ENCODE results near the gene CEP104. TPM values are rescaled to one million over a fixed set of nuclear protein-coding genes. Genes with fewer than 3 reads are reported as not detected.

The CEP104 gene
- 21.0 and 32.8 TPM in 2 replicates for total RNA-seq (2014; rRNA removed; shearing (Covaris generic))

GRCh38 chr1:3856923-3857790, at the start of gene CEP104, which contains the start of gene DFFB:
Gene CEP104 (minus strand): TSS chr1:3857211. CDS start chr1:3852407, 4,804 bp downstream.
Gene DFFB (plus strand): TSS chr1:3857476. CDS start chr1:3857604, 128 bp downstream.

GRCh38 chr1:3900150-3900968, 43.3 kb upstream of the CEP104 start, which contains the start of gene C1orf174:
Gene C1orf174 (minus strand): TSS chr1:3900272. CDS start chr1:3900186, 86 bp downstream.

GRCh38 chr1:3796215-3797061, 60.6 kb downstream of the CEP104 start, which contains the start of gene LRRC47:
Gene LRRC47 (minus strand): TSS chr1:3796498. CDS start chr1:3796476, 22 bp downstream.

GRCh38 chr1:3772715-3773571, 84.1 kb downstream of the CEP104 start, which contains the start of gene SMIM1:
Gene SMIM1 (plus strand): TSS chr1:3772749. CDS start chr1:3775374, 2,625 bp downstream.

Small RNA genes within 50 kb of the gene (small RNA-seq; reads per million reads assigned to genes)
- not detected for gene RN7SL574P

Other genes starting within 250 kb of the CEP104 start
- gene MEGF6, start 245.7 kb downstream of the CEP104 start, total RNA-seq (2014; rRNA removed; shearing (Covaris generic)): 1.0 and 1.3 TPM in 2 replicates
- gene TPRG1L, start 232.2 kb downstream of the CEP104 start, total RNA-seq (2014; rRNA removed; shearing (Covaris generic)): 4.6 and 6.0 TPM in 2 replicates
- gene WRAP73, start 207.1 kb downstream of the CEP104 start, total RNA-seq (2014; rRNA removed; shearing (Covaris generic)): 55.3 and 68.7 TPM in 2 replicates
- 4.5 and 7.4 TPM in 2 replicates for gene TP73, start 204.7 kb downstream of the CEP104 start, total RNA-seq (2014; rRNA removed; shearing (Covaris generic))
- gene CCDC27, start 104.8 kb downstream of the CEP104 start, total RNA-seq (2014; rRNA removed; shearing (Covaris generic)): not detected in 2 replicates
- gene SMIM1, start 84.5 kb downstream of the CEP104 start, total RNA-seq (2014; rRNA removed; shearing (Covaris generic)): not detected in 2 replicates
- 53.4 and 60.4 TPM in 2 replicates for gene LRRC47, start 60.7 kb downstream of the CEP104 start, total RNA-seq (2014; rRNA removed; shearing (Covaris generic))
- gene DFFB, start 265 bp upstream of the CEP104 start, total RNA-seq (2014; rRNA removed; shearing (Covaris generic)): 6.1 and 6.6 TPM in 2 replicates
- gene C1orf174, start 43.1 kb upstream of the CEP104 start, total RNA-seq (2014; rRNA removed; shearing (Covaris generic)): 24.5 and 30.7 TPM in 2 replicates

All from A375 (cell line).